Thyroid gland (tissue), 4 donors: ENCODE data around the gene OTOGL. TPM values are rescaled to one million over a fixed set of nuclear protein-coding genes. Genes with fewer than 3 reads are reported as not detected.

Experiments
- DNase-seq, 2 donors: peaks; one replicate each; pipeline ENCODE4 v3.0.0-alpha.2; 2019
- H3K27ac ChIP-seq, 3 donors: fragments of 200-600 bp; sonication (generic); 1 replicate in 2 of 3; 2 replicates in 1 of 3; pipeline ENCODE4 v1.5.1; 2016 to 2019; ENCODE audit warnings: mild to moderate bottlenecking in 1 of 3, moderate library complexity in 1 of 3
- H3K27me3 ChIP-seq: fragments of 200-600 bp; sonication (generic); one replicate; pipeline ENCODE4 v1.5.1; 2019
- H3K36me3 ChIP-seq, 2 donors: fragments of 200-600 bp; sonication (generic); one replicate each; pipeline ENCODE4 v1.5.1; 2016 to 2019
- H3K4me1 ChIP-seq, 2 donors: fragments of 200-600 bp; sonication (generic); one replicate each; pipeline ENCODE4 v1.5.1; 2017 to 2019
- H3K4me3 ChIP-seq, 3 donors: fragments of 200-600 bp; sonication (generic); replicated peaks in 1 of 3; 1 replicate in 2 of 3; 2 replicates in 1 of 3; pipeline ENCODE4 v1.5.1; 2016; ENCODE audit warnings: mild to moderate bottlenecking in 1 of 3
- H3K9me3 ChIP-seq: fragments of 200-600 bp; sonication (generic); one replicate; pipeline ENCODE4 v1.5.1; 2017
- POLR2A ChIP-seq, 2 donors: fragments of 450-650 bp; IDR thresholded peaks; one replicate each; pipeline ENCODE4 v1.6.1; 2017; ENCODE audit warnings: antibody characterized with exemption in 2 of 2, mild to moderate bottlenecking in 2 of 2, moderate library complexity in 1 of 2
- WGBS, 2 donors: methylation state at CpG; one replicate each; pipeline ENCODE4 v1.1.5; 2017; 5-methylcytosine and 5-hydroxymethylcytosine counted together
- intact Hi-C: fragments of 100-400 bp; cut with DNase I; formaldehyde crosslinking; loops from one replicate; pipeline ENCODE4 v1.15.1; 2023
- total RNA-seq, 4 donors: library from RNA; depleted of rRNA; stranded (reverse); fragments of >200 nt; gene quantifications; one replicate each; pipeline ENCODE4 v1.2.3, GENCODE V29; 2016
- TF ChIP-seq, protein P1 (sequence below), 6 experiments: fragments of 200-600 bp in 3 of 6; fragments of 450-650 bp in 3 of 6; sonication (generic) in 3 of 6; IDR thresholded peaks; one replicate each; pipeline ENCODE4 v1.5.1; 2016 to 2019; ENCODE audit warnings: antibody characterized with exemption in 6 of 6, mild to moderate bottlenecking in 2 of 6, inconsistent platforms in 1 of 6, moderate library complexity in 1 of 6

Gene OTOGL
- total RNA-seq, 4 donors from 2014 or later: 0.11 to 0.13 TPM; not detected in 2

DNA sequence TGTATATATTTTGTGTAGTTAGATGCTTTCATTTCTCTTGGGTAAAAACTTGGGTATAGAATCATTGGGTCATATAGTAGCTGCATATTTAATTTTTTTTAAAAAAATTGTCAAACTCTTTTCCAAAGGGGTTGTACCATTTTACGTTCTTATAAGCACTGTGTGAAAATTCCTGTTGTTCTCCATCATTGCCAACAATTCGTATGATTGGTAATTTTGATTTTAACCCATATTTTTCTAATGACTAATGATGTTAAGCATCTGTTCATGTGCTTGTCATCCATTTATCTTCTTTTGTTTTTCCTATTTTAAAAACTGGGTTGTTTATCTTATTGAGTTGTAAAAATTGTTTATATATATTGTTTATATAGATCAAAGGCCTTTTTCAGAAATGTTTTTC is 77.4 kb downstream of the OTOGL start:
- DNase-seq: no peak
- WGBS, 2 donors: 92 to 93% methylated on average over 2 of the region's 2 CpGs
- intact Hi-C loops: no loop called here

DNA sequence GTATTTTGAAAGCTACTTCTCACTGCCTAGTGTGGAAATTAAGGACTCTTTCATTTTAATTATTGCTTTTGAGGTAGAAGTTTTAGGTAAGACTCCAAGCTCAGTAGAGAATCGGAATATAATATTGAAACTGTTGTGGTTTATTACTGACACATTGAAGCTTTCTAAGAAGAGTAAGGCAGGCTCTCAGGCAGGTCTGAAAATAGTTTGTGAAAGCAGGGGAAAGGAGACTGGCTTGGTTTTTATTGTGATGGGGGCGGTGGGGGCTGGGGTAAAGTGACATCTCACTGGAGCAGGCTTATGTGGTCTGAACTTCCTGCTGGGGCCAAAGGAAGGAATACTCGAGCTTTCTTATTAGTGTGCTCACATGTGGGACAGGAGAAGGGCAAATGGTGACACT is 79.5 kb downstream of the OTOGL start:
- Histone ChIP-seq H3K36me3 (no peaks in the 10 kb centered on the region), H3K27me3 (no peaks in the 10 kb centered on the region), H3K4me1 (no peaks in the 10 kb centered on the region), H3K9me3 (no peaks in the 10 kb centered on the region), H3K27ac (no peak overlapping the region), H3K4me3 (no peak overlapping the region)
- TF ChIP-seq POLR2A (IDR thresholded peaks at IDR 0.05): no peak
- TF ChIP-seq, protein P1, sequence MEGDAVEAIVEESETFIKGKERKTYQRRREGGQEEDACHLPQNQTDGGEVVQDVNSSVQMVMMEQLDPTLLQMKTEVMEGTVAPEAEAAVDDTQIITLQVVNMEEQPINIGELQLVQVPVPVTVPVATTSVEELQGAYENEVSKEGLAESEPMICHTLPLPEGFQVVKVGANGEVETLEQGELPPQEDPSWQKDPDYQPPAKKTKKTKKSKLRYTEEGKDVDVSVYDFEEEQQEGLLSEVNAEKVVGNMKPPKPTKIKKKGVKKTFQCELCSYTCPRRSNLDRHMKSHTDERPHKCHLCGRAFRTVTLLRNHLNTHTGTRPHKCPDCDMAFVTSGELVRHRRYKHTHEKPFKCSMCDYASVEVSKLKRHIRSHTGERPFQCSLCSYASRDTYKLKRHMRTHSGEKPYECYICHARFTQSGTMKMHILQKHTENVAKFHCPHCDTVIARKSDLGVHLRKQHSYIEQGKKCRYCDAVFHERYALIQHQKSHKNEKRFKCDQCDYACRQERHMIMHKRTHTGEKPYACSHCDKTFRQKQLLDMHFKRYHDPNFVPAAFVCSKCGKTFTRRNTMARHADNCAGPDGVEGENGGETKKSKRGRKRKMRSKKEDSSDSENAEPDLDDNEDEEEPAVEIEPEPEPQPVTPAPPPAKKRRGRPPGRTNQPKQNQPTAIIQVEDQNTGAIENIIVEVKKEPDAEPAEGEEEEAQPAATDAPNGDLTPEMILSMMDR (IDR thresholded peaks at IDR 0.05): no peak
- 60 to 70% methylated on average over 3 of the region's 3 CpGs for WGBS, 2 donors
- no peak for DNase-seq
- intact Hi-C loops: no loop called here

More for the DNA sequence above, 77.4 kb downstream of the OTOGL start:
- H3K4me3 ChIP-seq: no peak overlapping the region
- H3K27ac ChIP-seq: no peak overlapping the region
- no peaks in the 10 kb centered on the region for H3K9me3 ChIP-seq
- TF ChIP-seq, protein P1 (IDR thresholded peaks at IDR 0.05): no peak
- TF ChIP-seq POLR2A (IDR thresholded peaks at IDR 0.05): no peak
- no peaks in the 10 kb centered on the region for H3K4me1 ChIP-seq
- H3K27me3 ChIP-seq: no peaks in the 10 kb centered on the region
- H3K36me3 ChIP-seq: no peaks in the 10 kb centered on the region

DNA sequence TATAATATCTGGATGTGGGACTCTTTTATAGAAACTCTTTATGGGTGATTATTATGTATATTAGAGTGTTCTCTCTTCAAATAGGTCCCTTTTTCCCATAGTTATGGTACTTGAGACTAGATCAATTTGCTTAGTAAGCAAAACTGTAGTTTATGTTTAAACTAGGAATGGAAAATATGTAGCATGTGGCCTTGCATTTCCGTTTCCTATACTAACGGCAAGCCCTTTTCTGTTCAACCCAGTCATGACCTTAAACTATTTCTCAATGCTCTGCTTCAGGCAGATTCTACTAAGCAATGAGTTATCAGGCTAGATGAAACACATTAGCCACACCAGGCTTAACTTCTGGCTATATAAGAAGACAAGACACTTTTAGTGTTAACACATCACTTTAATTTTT is 84.6 kb downstream of the OTOGL start:
- no peaks in the 10 kb centered on the region for H3K36me3 ChIP-seq
- WGBS, 2 donors: 80 to 92% methylated on average over 2 of the region's 2 CpGs
- H3K27ac ChIP-seq: no peak overlapping the region
- intact Hi-C loops: loop anchor here (10.0 kb wide), 2 partner anchors 629 to 759 kb away; no protein-coding TSS in a partner anchor
- no peaks in the 10 kb centered on the region for H3K9me3 ChIP-seq
- no peak for DNase-seq
- no peak for TF ChIP-seq POLR2A (IDR thresholded peaks at IDR 0.05)
- TF ChIP-seq, protein P1 (IDR thresholded peaks at IDR 0.05): no peak
- H3K27me3 ChIP-seq: no peaks in the 10 kb centered on the region
- H3K4me3 ChIP-seq: no peak overlapping the region
- H3K4me1 ChIP-seq: peaks cover 0 to 4% of the 10 kb centered on the region in 2 donors

DNA sequence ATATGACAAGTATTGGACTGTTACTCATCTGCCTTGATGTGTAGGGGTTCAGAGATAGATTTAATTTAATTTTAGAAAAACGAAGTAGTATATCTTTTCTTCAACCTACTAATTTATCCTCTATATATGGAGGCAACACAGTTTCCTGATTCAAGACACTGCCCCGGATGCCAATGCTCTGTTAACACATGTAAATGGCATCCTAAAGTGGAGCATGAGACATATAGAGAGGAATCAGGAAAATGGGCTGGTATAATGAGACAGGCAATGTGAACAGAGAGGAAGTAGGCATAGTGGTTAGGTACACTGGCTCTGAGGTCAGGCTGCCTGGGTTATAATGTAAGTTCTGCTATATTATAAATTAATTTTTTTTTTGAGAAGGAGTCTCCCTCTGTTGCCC is 85.6 kb downstream of the OTOGL start:
- 46 to 50% methylated on average over 2 of the region's 2 CpGs for WGBS, 2 donors
- intact Hi-C loops: loop anchor here (10.0 kb wide), 2 partner anchors 630 to 760 kb away; no protein-coding TSS in a partner anchor
- no peak overlapping the region for H3K27ac ChIP-seq

DNA sequence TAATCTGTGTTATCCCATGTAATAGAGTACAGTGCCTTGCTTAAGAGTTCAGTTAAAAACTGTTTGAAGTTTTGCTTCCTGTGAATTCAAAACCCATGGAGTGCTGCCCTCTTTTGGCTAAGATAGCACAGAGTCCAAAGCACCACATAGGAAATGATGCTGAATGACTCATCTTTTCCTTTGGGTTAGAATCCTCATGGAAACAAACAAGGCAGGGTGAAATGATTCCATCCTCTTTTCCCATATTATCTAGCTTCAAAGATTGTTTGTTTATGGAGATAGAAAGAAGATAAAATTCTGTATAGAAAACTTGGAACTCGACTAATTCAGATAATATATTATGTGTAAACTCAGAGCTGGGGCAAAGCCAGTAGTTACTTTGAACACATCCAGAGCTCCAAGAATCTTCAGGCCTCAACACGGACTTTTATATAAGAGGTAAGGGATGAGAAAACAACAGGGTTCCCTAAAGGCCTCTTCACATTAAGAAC is 87.4 kb downstream of the OTOGL start:
- no peak for TF ChIP-seq POLR2A (IDR thresholded peaks at IDR 0.05)
- TF ChIP-seq, protein P1 (IDR thresholded peaks at IDR 0.05): peak in 5 of 6 experiments; percentile 21 to 78 (median 76)
- Histone ChIP-seq H3K4me1 (peaks cover 0 to 4% of the 10 kb centered on the region in 2 donors), H3K27ac (peak overlapping the region; percentile 59 to 81 (median 69)), H3K36me3 (no peaks in the 10 kb centered on the region), H3K9me3 (no peaks in the 10 kb centered on the region), H3K27me3 (no peaks in the 10 kb centered on the region), H3K4me3 (no peak overlapping the region)
- intact Hi-C loops: loop anchor here (10.0 kb wide), 2 partner anchors 632 to 762 kb away; no protein-coding TSS in a partner anchor
- 10 to 13% methylated on average over 2 of the region's 2 CpGs for WGBS, 2 donors
- DNase-seq: peak; percentile 44 to 52

More for the DNA sequence above, 85.6 kb downstream of the OTOGL start:
- no peaks in the 10 kb centered on the region for H3K27me3 ChIP-seq
- TF ChIP-seq POLR2A (IDR thresholded peaks at IDR 0.05): no peak
- TF ChIP-seq, protein P1 (IDR thresholded peaks at IDR 0.05): no peak
- no peak for DNase-seq
- H3K36me3 ChIP-seq: no peaks in the 10 kb centered on the region
- peaks cover 0 to 4% of the 10 kb centered on the region in 2 donors for H3K4me1 ChIP-seq
- H3K9me3 ChIP-seq: no peaks in the 10 kb centered on the region
- H3K4me3 ChIP-seq: no peak overlapping the region
